ENCODE results near the gene ITPR1.

The ITPR1 gene

GRCh38 chr3:4686619-4687018 is 193.5 kb downstream of the ITPR1 start (continued):
- TF ChIP-seq ATF2 (tag by site-specific recombination; IDR thresholded peaks at IDR 0.05; ENCODE audit: low read depth): no peak
- TF ChIP-seq, protein P1, sequence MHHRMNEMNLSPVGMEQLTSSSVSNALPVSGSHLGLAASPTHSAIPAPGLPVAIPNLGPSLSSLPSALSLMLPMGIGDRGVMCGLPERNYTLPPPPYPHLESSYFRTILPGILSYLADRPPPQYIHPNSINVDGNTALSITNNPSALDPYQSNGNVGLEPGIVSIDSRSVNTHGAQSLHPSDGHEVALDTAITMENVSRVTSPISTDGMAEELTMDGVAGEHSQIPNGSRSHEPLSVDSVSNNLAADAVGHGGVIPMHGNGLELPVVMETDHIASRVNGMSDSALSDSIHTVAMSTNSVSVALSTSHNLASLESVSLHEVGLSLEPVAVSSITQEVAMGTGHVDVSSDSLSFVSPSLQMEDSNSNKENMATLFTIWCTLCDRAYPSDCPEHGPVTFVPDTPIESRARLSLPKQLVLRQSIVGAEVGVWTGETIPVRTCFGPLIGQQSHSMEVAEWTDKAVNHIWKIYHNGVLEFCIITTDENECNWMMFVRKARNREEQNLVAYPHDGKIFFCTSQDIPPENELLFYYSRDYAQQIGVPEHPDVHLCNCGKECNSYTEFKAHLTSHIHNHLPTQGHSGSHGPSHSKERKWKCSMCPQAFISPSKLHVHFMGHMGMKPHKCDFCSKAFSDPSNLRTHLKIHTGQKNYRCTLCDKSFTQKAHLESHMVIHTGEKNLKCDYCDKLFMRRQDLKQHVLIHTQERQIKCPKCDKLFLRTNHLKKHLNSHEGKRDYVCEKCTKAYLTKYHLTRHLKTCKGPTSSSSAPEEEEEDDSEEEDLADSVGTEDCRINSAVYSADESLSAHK (tag by site-specific recombination; IDR thresholded peaks at IDR 0.05): no peak
- no peak for TF ChIP-seq ZNF223 (tag by site-specific recombination; IDR thresholded peaks at IDR 0.05)

GRCh38 chr3:4687167-4687566 is 194.0 kb downstream of the ITPR1 start:
- Histone ChIP-seq H3K4me3 (ENCODE audit: low read depth, low read length) (no peak overlapping the region), H3K4me1 (ENCODE audit: control insufficient read depth, insufficient read depth, low read length) (peaks cover 4% of the 10 kb centered on the region; the same call in 1 of the 2 replicates), H3K27ac (ENCODE audit: extremely low read depth, low read depth, low read length) (no peak overlapping the region), H3K36me3 (ENCODE audit: control insufficient read depth in 2 of 2, insufficient read depth in 1 of 2, low read length in 2 of 2) (peaks cover 0 to 42% of the 10 kb centered on the region in 2 experiments; a peak in 1 of 3 replicates), H3K9me3 (ENCODE audit: control insufficient read depth, insufficient read depth, low read depth, low read length) (no peaks in the 10 kb centered on the region)
- POLR2A ChIA-PET: interaction anchor here (1.0 kb wide), 1 partner anchor 292 kb away, joined by 4 read pairs; the partner anchor contains the start of gene BHLHE40
- CTCF ChIA-PET: interaction anchor here (0.5 to 3.2 kb wide), 4 partner anchors 22 to 334 kb away, joined by 4 to 10 read pairs (median 7); no protein-coding TSS in a partner anchor
- no peak for TF ChIP-seq YY1 (tag by site-specific recombination; IDR thresholded peaks at IDR 0.05)
- TF ChIP-seq RBAK (tag by site-specific recombination; IDR thresholded peaks at IDR 0.05): no peak
- no peak for TF ChIP-seq ZNF488 (tag by site-specific recombination; IDR thresholded peaks at IDR 0.05)
- no peak for TF ChIP-seq ZNF354C (tag by site-specific recombination; IDR thresholded peaks at IDR 0.05; ENCODE audit: borderline replicate concordance, low read depth)
- TF ChIP-seq INSM2 (tag by site-specific recombination; IDR thresholded peaks at IDR 0.05): no peak
- no peak for TF ChIP-seq ZNF776 (tag by site-specific recombination; IDR thresholded peaks at IDR 0.05; ENCODE audit: borderline replicate concordance)
- TF ChIP-seq, protein P2, sequence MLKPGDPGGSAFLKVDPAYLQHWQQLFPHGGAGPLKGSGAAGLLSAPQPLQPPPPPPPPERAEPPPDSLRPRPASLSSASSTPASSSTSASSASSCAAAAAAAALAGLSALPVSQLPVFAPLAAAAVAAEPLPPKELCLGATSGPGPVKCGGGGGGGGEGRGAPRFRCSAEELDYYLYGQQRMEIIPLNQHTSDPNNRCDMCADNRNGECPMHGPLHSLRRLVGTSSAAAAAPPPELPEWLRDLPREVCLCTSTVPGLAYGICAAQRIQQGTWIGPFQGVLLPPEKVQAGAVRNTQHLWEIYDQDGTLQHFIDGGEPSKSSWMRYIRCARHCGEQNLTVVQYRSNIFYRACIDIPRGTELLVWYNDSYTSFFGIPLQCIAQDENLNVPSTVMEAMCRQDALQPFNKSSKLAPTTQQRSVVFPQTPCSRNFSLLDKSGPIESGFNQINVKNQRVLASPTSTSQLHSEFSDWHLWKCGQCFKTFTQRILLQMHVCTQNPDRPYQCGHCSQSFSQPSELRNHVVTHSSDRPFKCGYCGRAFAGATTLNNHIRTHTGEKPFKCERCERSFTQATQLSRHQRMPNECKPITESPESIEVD (tag by site-specific recombination; IDR thresholded peaks at IDR 0.05): peak; percentile 86
- peak; percentile 51; the same call in 1 of the 2 replicates for TF ChIP-seq FEZF1 (tag by site-specific recombination; IDR thresholded peaks at IDR 0.05)
- no peak for TF ChIP-seq WT1 (tag by site-specific recombination; IDR thresholded peaks at IDR 0.05)
- 0 out of 2 replicates have a peak, but pooled peaks have one; percentile 31 for TF ChIP-seq ZXDB (tag by site-specific recombination; IDR thresholded peaks at IDR 0.05)
- TF ChIP-seq ZNF266 (tag by site-specific recombination; IDR thresholded peaks at IDR 0.05; ENCODE audit: low read depth): no peak
- no peak for TF ChIP-seq ZNF274 (IDR thresholded peaks at IDR 0.05; ENCODE audit: low read length)
- no peak for TF ChIP-seq ZNF274 (tag by site-specific recombination; IDR thresholded peaks at IDR 0.05; ENCODE audit: borderline replicate concordance)
- no peak for TF ChIP-seq GFI1B (tag by site-specific recombination; IDR thresholded peaks at IDR 0.05)
- no peak for TF ChIP-seq ZNF626 (tag by site-specific recombination; IDR thresholded peaks at IDR 0.05)
- no peak for TF ChIP-seq KLF8 (tag by site-specific recombination; IDR thresholded peaks at IDR 0.05)
- no peak for TF ChIP-seq ZNF239 (tag by site-specific recombination; IDR thresholded peaks at IDR 0.05)
- no peak for TF ChIP-seq ZNF560 (tag by site-specific recombination; IDR thresholded peaks at IDR 0.05; ENCODE audit: borderline replicate concordance)
- no peak for TF ChIP-seq ZNF510 (tag by site-specific recombination; IDR thresholded peaks at IDR 0.05; ENCODE audit: insufficient replicate concordance)
- TF ChIP-seq TRIM28 (IDR thresholded peaks at IDR 0.05; ENCODE audit: borderline replicate concordance, low read length): 0 out of 2 replicates have a peak, but pooled peaks have one; percentile 22
- no peak for TF ChIP-seq ZNF19 (tag by site-specific recombination; IDR thresholded peaks at IDR 0.05; ENCODE audit: low read depth)
- TF ChIP-seq, protein P3, sequence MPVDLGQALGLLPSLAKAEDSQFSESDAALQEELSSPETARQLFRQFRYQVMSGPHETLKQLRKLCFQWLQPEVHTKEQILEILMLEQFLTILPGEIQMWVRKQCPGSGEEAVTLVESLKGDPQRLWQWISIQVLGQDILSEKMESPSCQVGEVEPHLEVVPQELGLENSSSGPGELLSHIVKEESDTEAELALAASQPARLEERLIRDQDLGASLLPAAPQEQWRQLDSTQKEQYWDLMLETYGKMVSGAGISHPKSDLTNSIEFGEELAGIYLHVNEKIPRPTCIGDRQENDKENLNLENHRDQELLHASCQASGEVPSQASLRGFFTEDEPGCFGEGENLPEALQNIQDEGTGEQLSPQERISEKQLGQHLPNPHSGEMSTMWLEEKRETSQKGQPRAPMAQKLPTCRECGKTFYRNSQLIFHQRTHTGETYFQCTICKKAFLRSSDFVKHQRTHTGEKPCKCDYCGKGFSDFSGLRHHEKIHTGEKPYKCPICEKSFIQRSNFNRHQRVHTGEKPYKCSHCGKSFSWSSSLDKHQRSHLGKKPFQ (tag by site-specific recombination; IDR thresholded peaks at IDR 0.05): no peak
- TF ChIP-seq, protein P4, sequence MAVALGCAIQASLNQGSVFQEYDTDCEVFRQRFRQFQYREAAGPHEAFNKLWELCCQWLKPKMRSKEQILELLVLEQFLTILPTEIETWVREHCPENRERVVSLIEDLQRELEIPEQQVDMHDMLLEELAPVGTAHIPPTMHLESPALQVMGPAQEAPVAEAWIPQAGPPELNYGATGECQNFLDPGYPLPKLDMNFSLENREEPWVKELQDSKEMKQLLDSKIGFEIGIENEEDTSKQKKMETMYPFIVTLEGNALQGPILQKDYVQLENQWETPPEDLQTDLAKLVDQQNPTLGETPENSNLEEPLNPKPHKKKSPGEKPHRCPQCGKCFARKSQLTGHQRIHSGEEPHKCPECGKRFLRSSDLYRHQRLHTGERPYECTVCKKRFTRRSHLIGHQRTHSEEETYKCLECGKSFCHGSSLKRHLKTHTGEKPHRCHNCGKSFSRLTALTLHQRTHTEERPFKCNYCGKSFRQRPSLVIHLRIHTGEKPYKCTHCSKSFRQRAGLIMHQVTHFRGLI (tag by site-specific recombination; IDR thresholded peaks at IDR 0.05): no peak

Data from HEK293 (cell line).